Esophagus muscularis mucosa (tissue), 4 donors: ENCODE data around the gene RHEBL1.

ENCODE experiments used
- EP300 ChIP-seq: sonication (generic); formaldehyde crosslinking; IDR thresholded peaks from one replicate; pipeline ENCODE4 v1.6.1; 2017; ENCODE audit warnings: antibody characterized with exemption
- POLR2A ChIP-seq: fragments of 450-650 bp; IDR thresholded peaks from one replicate; pipeline ENCODE4 v1.6.1; 2017; ENCODE audit warnings: antibody characterized with exemption, moderate library complexity, mild to moderate bottlenecking, low read depth
- TF ChIP-seq, protein P1 (sequence below), 3 experiments: fragments of 200-600 bp in 2 of 3; fragments of 450-650 bp in 1 of 3; sonication (generic) in 2 of 3; IDR thresholded peaks; one replicate each; pipeline ENCODE4 v1.5.1; 2017 to 2019; ENCODE audit warnings: antibody characterized with exemption in 3 of 3, mild to moderate bottlenecking in 2 of 3, moderate library complexity in 1 of 3

DNA sequence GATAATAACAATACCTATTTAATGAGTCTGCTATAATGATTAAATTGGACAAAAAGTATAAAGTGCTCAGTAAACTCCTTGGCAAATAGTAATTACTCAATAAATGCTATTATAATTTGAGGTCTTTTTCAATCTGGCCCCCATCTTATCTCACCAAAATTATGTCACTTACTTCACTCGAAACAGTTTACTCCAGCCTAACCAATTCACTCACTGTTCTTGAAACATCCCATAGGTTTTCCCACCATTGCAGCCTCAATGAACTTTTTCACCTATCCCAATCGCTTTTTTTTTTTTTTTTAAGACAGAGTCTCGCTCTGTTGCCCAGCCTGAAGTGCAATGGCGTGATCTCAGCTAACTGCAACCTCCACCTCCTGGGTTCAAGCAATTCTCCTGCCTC lies 33.8 kb downstream of the RHEBL1 start:
- TF ChIP-seq, protein P1, sequence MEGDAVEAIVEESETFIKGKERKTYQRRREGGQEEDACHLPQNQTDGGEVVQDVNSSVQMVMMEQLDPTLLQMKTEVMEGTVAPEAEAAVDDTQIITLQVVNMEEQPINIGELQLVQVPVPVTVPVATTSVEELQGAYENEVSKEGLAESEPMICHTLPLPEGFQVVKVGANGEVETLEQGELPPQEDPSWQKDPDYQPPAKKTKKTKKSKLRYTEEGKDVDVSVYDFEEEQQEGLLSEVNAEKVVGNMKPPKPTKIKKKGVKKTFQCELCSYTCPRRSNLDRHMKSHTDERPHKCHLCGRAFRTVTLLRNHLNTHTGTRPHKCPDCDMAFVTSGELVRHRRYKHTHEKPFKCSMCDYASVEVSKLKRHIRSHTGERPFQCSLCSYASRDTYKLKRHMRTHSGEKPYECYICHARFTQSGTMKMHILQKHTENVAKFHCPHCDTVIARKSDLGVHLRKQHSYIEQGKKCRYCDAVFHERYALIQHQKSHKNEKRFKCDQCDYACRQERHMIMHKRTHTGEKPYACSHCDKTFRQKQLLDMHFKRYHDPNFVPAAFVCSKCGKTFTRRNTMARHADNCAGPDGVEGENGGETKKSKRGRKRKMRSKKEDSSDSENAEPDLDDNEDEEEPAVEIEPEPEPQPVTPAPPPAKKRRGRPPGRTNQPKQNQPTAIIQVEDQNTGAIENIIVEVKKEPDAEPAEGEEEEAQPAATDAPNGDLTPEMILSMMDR (IDR thresholded peaks at IDR 0.05), result no peak
- no peak for TF ChIP-seq EP300
- no peak for TF ChIP-seq POLR2A
